Mesodermal cell (in vitro differentiated cells): Measurements from ENCODE around the gene SH2D4B.

Source experiments
- H3K27ac ChIP-seq: 2 replicates; pipeline ENCODE4 v1.7.0; 2013; ENCODE audit warnings: mild to moderate bottlenecking, low read depth, low read length, moderate library complexity; ENCODE audit not compliant: severe bottlenecking
- H3K36me3 ChIP-seq: 2 replicates; pipeline ENCODE4 v1.7.1; 2013; ENCODE audit warnings: mild to moderate bottlenecking, low read length, moderate library complexity; ENCODE audit not compliant: control insufficient read depth, insufficient read depth
- H3K4me1 ChIP-seq: one replicate; pipeline ENCODE4 v1.7.1; 2013; ENCODE audit warnings: mild to moderate bottlenecking, low read length; ENCODE audit not compliant: insufficient read depth, control insufficient read depth, poor library complexity, severe bottlenecking
- H3K4me3 ChIP-seq: 2 replicates; pipeline ENCODE4 v1.7.0; 2013; ENCODE audit warnings: low read length, control low read depth, mild to moderate bottlenecking; ENCODE audit not compliant: insufficient read depth, poor library complexity, severe bottlenecking; ENCODE audit errors: extremely low read depth
- H3K9me3 ChIP-seq: 2 replicates; pipeline ENCODE4 v1.7.1; 2013; ENCODE audit warnings: mild to moderate bottlenecking, low read length, moderate library complexity; ENCODE audit not compliant: control insufficient read depth
- WGBS, 2 experiments: methylation state at CpG; one replicate each; pipeline ENCODE4 v1.1.5; 2013; ENCODE audit warnings: missing lambda C conversion rate in 2 of 2; ENCODE audit not compliant: insufficient coverage in 2 of 2; 5-methylcytosine and 5-hydroxymethylcytosine counted together

Gene SH2D4B

GRCh38 chr10:80612261-80612660, 74.6 kb downstream of the SH2D4B start:
- WGBS, 2 experiments = 60 to 90% methylated on average over 1 to 2 of the region's 3 CpGs
- H3K36me3 ChIP-seq = no peaks in the 10 kb centered on the region

DNA sequence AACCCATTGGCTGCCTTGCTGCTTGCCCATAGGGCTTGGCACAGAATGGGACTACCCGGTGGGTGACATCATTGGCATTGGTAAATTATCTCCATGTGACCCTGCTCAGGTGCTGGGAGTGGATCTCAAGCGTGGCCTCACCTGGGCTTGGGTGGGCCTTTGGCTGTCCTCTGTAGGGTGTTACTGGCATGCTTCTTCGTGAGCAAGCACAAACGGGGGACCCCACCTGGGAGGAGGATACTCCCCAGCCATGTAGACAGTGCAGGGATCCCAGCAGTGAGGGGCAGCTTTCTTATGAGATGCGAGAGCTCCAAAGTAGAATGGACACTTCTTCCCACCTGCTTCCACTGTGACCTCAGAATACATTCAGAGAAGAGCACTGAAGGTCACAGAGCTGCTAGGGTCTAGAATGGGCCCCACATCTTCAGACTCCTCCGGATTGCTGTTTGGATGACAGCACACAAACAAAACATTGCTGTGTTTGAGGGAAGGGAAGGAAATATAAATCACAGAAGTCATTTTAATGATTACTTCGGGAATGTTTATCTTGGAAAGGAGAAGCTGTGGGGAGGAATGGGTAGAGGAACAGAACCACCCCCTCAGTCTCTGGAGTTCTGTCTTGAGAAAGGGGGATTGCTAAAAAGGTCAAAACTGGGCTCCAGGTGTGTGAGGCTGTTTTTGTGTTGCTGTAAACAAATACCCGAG, 75.9 kb downstream of the SH2D4B start:
- Histone ChIP-seq H3K4me1 (no peaks in the 10 kb centered on the region), H3K9me3 (no peaks in the 10 kb centered on the region), H3K4me3 (no peak overlapping the region), H3K27ac (no peak overlapping the region), H3K36me3 (no peaks in the 10 kb centered on the region)
- 85% methylated on average over 5 to 7 of the region's 8 CpGs for WGBS, 2 experiments

More at GRCh38 chr10:80612261-80612660, 74.6 kb downstream of the SH2D4B start:
- H3K4me3 ChIP-seq = no peak overlapping the region
- no peaks in the 10 kb centered on the region for H3K9me3 ChIP-seq
- H3K27ac ChIP-seq = no peak overlapping the region
- no peaks in the 10 kb centered on the region for H3K4me1 ChIP-seq

- Histone ChIP-seq H3K4me3 (no peak overlapping the region), H3K36me3 (no peaks in the 10 kb centered on the region), H3K4me1 (peaks cover 3% of the 10 kb centered on the region), H3K27ac (no peak overlapping the region), H3K9me3 (no peaks in the 10 kb centered on the region)
- WGBS, 2 experiments = 87 to 96% methylated on average over 2 to 4 of the region's 5 CpGs
Measured at GRCh38 chr10:80614576-80615416, 77.1 kb downstream of the SH2D4B start.

GRCh38 chr10:80617807-80618206, 80.1 kb downstream of the SH2D4B start:
- no peaks in the 10 kb centered on the region for H3K9me3 ChIP-seq
- 89 to 90% methylated on average over 2 of the region's 3 CpGs for WGBS, 2 experiments
- H3K4me3 ChIP-seq = no peak overlapping the region
- H3K36me3 ChIP-seq = no peaks in the 10 kb centered on the region
- H3K4me1 ChIP-seq = peaks cover 3% of the 10 kb centered on the region
- H3K27ac ChIP-seq = no peak overlapping the region

DNA sequence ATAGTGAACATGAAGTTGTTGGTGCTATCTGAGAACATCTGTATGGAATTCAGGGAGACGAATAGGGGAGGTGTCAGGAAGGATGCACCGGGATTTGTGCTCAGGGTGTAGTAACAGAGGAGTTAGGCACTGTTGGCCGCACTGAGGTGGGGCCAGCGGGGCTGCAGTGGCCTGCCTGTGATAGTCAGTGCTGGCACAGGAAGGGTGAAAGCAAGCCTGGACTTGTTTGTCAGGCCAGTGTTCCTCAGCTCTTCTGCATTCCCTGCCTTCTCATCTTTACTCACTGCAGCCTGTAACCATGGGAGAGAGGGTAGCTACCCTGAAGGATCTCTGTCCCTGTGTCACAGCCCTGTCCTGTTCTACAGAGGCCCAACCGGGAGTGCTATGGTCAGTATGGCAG, 81.3 kb downstream of the SH2D4B start:
- H3K36me3 ChIP-seq = no peaks in the 10 kb centered on the region

DNA sequence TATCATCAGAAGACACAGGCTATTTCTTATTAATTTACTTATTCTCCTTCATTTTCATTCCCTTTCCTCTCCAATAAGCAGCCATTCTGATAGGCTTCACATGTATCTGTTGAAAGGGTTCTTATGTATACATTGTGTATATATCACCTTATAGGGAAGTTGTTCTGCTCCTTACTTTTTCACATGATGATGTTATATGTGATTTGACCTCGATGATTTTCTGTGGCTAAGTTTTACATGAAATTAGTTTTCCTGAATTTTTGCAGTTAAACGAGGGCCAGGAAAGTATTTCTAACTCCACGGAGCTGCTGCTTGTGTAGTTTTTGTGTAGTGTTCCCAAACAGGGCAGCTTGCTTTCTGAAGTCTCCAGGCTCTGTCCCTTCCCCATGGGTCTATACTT, 84.5 kb downstream of the SH2D4B start:
- H3K4me3 ChIP-seq = no peak overlapping the region
- H3K27ac ChIP-seq = no peak overlapping the region
- H3K36me3 ChIP-seq = no peaks in the 10 kb centered on the region
- no peaks in the 10 kb centered on the region for H3K9me3 ChIP-seq
- peaks cover 3% of the 10 kb centered on the region for H3K4me1 ChIP-seq
- 40 to 80% methylated on average over 1 of the region's 3 CpGs for WGBS, 2 experiments

More for the DNA sequence above, 81.3 kb downstream of the SH2D4B start:
- WGBS, 2 experiments = 93 to 100% methylated on average over 5 of the region's 5 CpGs
- H3K4me3 ChIP-seq = no peak overlapping the region
- H3K4me1 ChIP-seq = peaks cover 3% of the 10 kb centered on the region
- no peak overlapping the region for H3K27ac ChIP-seq
- no peaks in the 10 kb centered on the region for H3K9me3 ChIP-seq

DNA sequence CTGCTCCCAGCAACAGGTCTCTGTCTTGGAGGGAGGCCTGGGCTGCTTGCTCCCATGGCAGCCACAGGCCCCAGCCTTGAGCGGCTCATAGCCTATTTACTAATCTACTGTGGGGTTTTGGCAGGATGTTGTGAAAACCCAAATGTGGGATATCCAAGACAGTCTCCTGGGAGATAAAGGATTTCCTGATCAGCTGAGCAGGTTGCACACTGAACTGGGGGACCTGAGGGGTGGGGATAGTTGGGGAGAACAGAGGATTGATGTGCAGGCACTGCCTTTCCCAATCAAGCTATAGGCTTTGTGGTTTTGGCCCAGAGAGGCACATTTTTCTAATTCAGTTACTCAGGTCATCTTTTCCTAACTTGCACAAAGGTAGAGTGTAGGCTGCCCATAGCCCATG, 92.6 kb downstream of the SH2D4B start:
- H3K36me3 ChIP-seq = no peaks in the 10 kb centered on the region
- WGBS, 2 experiments = 88 to 100% methylated on average over 1 of the region's 1 CpG
- H3K4me1 ChIP-seq = no peaks in the 10 kb centered on the region
- H3K4me3 ChIP-seq = no peak overlapping the region
- no peak overlapping the region for H3K27ac ChIP-seq
- no peaks in the 10 kb centered on the region for H3K9me3 ChIP-seq

DNA sequence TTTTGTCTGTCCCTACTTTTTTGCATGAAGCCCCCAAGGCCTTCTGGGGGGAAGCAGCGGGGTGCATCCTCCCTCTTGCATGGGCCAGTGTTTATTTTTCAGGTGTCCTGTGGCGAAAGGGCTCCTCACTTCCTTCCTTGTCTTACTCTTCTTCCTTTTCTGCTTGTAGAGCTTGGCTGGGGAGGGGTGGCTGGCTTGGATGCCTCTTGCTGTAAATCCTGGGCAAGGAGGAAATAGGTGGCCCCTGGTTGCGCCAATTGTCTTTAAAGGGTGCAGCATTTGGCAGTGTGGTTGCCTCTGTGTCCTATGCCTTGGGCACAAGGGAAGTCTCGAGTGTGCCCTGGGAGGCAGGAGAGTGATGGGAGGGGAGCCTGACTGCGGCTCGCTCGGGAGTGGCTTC, 95.0 kb downstream of the SH2D4B start:
- Histone ChIP-seq H3K4me1 (no peaks in the 10 kb centered on the region), H3K4me3 (no peak overlapping the region), H3K36me3 (no peaks in the 10 kb centered on the region), H3K9me3 (no peaks in the 10 kb centered on the region), H3K27ac (no peak overlapping the region)
- 87 to 94% methylated on average over 5 to 6 of the region's 7 CpGs for WGBS, 2 experiments

DNA sequence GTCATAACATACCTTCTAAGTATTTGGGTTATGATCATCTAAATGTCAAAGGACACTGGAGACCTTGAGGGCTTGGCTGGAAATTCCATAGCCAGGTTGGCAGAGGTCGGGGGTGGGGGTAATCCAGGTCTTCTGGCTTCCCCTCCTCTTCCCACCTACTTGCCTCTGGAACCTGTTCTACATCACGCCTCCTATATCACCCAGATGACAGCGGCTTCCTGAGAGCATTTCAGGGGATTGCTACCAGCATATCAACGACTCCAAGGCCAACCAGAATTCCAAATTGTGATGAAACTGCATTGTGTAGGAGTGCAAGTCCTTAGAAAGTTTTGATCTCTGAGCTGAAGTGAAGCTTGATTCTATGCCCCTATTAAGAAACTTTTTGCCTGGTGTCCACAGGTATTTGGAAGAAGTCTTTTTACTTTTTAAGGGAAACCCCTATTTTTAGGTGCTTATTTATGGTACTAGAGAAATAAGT, 95.7 kb downstream of the SH2D4B start:
- H3K9me3 ChIP-seq = no peaks in the 10 kb centered on the region
- H3K4me1 ChIP-seq = no peaks in the 10 kb centered on the region
- H3K27ac ChIP-seq = no peak overlapping the region
- no peaks in the 10 kb centered on the region for H3K36me3 ChIP-seq
- H3K4me3 ChIP-seq = no peak overlapping the region
- WGBS, 2 experiments = 80 to 100% methylated on average over 1 of the region's 4 CpGs

DNA sequence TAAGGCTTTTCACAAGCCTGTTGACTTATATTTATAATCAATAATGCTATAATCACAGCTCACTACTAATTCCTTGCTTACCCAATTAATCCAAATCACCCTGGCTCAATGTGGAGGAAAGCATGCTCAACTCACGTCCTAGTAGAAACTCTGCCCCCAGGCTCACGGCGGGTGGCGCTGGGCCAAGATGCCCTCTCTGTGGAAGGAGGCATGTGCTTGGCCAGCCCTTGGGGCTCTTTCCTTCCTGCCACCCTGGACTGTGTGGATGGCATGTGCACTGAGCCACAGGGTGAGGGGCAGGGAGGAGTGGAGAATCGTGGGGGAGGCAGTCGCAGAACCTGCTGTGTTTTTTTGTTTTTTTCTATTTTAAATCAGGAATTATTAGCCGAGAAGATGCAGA, 96.2 kb downstream of the SH2D4B start:
- H3K4me3 ChIP-seq = no peak overlapping the region
- H3K9me3 ChIP-seq = no peaks in the 10 kb centered on the region
- no peaks in the 10 kb centered on the region for H3K4me1 ChIP-seq
- no peak overlapping the region for H3K27ac ChIP-seq
- H3K36me3 ChIP-seq = no peaks in the 10 kb centered on the region
- WGBS, 2 experiments = 87 to 92% methylated on average over 3 to 7 of the region's 7 CpGs

DNA sequence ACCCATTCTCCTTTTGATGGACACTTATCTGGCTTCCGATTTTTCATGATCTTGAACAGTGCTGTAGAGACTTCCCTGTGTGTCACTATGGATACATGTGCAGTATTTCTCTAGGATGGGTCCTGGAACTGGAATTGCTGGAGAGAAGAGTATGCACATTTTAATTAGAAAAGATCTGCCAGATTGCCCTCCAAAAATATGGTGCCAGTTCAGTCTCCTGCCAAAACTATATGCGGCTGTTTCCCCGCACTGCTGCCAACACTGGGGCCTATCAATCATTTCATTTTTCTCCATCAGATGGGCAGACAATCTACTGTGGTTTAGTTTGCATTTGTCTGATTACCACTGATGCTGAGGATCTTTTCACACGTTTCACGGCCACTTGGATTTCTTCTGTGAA, 105.0 kb downstream of the SH2D4B start:
- Histone ChIP-seq H3K27ac (no peak overlapping the region), H3K4me3 (no peak overlapping the region), H3K9me3 (no peaks in the 10 kb centered on the region), H3K36me3 (no peaks in the 10 kb centered on the region), H3K4me1 (no peaks in the 10 kb centered on the region)
- 94 to 100% methylated on average over 3 to 4 of the region's 5 CpGs for WGBS, 2 experiments
